KMS-11 (cell line): ENCODE measurements around the gene PPM1H.

Experiments used
- H2AFZ ChIP-seq: fragments of 200-600 bp; sonication (generic); 2 replicates; pipeline ENCODE4 v1.6.1; 2016; ENCODE audit warnings: antibody characterized with exemption, mixed run types, low read depth
- H3K27ac ChIP-seq: fragments of 200-600 bp; sonication (generic); 2 replicates; pipeline ENCODE4 v1.6.1; 2016; ENCODE audit warnings: mild to moderate bottlenecking, mixed run types
- H3K27me3 ChIP-seq: fragments of 200-600 bp; sonication (generic); 2 replicates; pipeline ENCODE4 v1.6.1; 2017; ENCODE audit warnings: mild to moderate bottlenecking, low read depth, mixed run types, moderate library complexity; ENCODE audit not compliant: insufficient read depth
- H3K36me3 ChIP-seq: fragments of 200-600 bp; sonication (generic); 2 replicates; pipeline ENCODE4 v1.6.1; 2017; ENCODE audit warnings: mild to moderate bottlenecking, mixed run types; ENCODE audit not compliant: insufficient read depth
- H3K4me1 ChIP-seq: fragments of 200-600 bp; sonication (generic); 2 replicates; pipeline ENCODE4 v1.6.1; 2016; ENCODE audit warnings: mild to moderate bottlenecking, low read depth, mixed run types; ENCODE audit not compliant: poor library complexity, severe bottlenecking
- H3K4me2 ChIP-seq: fragments of 200-600 bp; sonication (generic); 2 replicates; pipeline ENCODE4 v1.7.0; 2016; ENCODE audit warnings: mild to moderate bottlenecking, mixed run types
- H3K4me3 ChIP-seq: fragments of 200-600 bp; sonication (generic); IDR thresholded peaks from 2 replicates; pipeline ENCODE4 v1.6.1; 2017; ENCODE audit warnings: low read depth, low read length, mixed read lengths; ENCODE audit not compliant: insufficient read depth
- H3K79me2 ChIP-seq: fragments of 200-600 bp; sonication (generic); 2 replicates; pipeline ENCODE4 v1.6.1; 2016; ENCODE audit warnings: low read depth, mixed run types; ENCODE audit not compliant: insufficient read depth
- H3K9ac ChIP-seq: fragments of 200-600 bp; sonication (generic); 2 replicates; pipeline ENCODE4 v1.6.1; 2016; ENCODE audit warnings: mild to moderate bottlenecking, mixed run types
- H4K20me1 ChIP-seq: fragments of 200-600 bp; sonication (generic); 2 replicates; pipeline ENCODE4 v1.6.1; 2016; ENCODE audit warnings: mild to moderate bottlenecking, mixed run types; ENCODE audit not compliant: insufficient read depth
- TF ChIP-seq, protein P1 (sequence below): fragments of 200-600 bp; sonication (generic); conservative IDR thresholded peaks from 2 replicates; pipeline ENCODE4 v1.6.1; 2017; ENCODE audit warnings: low read depth, mild to moderate bottlenecking, antibody characterized with exemption, low read length, moderate library complexity, mixed read lengths

PPM1H gene

DNA sequence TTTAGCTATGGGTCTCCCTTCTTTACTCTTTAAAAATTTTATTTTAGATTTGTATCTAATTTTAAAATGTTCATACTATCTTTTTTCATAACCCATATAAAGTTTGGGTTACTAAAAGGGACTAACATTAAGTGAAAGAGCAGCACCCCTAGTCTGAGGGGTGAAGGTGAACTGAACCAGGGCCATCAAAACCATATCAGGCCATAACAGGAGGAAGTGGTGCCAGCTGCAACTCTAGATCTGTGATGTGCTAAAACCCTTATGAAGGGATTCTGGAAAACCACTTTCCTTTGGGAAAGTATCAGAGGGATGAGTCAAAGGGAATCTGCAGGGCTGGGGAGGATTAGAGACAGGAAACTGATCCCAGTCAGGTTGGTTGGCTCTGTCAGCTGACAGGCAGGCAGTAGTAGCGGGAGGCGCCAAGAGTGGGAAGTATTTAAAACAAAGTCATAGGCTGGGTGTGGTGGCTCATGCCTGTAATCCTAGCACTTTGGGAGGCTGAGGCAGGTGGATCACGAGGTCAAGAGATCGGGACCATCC lies 162.5 kb downstream of the PPM1H start:
- H3K27me3 ChIP-seq = no peaks in the 10 kb centered on the region
- no peaks in the 10 kb centered on the region for H3K79me2 ChIP-seq
- H3K27ac ChIP-seq = no peak overlapping the region
- TF ChIP-seq, protein P1, sequence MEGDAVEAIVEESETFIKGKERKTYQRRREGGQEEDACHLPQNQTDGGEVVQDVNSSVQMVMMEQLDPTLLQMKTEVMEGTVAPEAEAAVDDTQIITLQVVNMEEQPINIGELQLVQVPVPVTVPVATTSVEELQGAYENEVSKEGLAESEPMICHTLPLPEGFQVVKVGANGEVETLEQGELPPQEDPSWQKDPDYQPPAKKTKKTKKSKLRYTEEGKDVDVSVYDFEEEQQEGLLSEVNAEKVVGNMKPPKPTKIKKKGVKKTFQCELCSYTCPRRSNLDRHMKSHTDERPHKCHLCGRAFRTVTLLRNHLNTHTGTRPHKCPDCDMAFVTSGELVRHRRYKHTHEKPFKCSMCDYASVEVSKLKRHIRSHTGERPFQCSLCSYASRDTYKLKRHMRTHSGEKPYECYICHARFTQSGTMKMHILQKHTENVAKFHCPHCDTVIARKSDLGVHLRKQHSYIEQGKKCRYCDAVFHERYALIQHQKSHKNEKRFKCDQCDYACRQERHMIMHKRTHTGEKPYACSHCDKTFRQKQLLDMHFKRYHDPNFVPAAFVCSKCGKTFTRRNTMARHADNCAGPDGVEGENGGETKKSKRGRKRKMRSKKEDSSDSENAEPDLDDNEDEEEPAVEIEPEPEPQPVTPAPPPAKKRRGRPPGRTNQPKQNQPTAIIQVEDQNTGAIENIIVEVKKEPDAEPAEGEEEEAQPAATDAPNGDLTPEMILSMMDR = no peak
- no peaks in the 10 kb centered on the region for H3K4me1 ChIP-seq
- H2AFZ ChIP-seq = no peak overlapping the region
- no peak overlapping the region for H3K4me2 ChIP-seq
- no peak overlapping the region for H3K4me3 ChIP-seq
- no peak overlapping the region for H3K9ac ChIP-seq
- no peaks in the 10 kb centered on the region for H4K20me1 ChIP-seq
- H3K36me3 ChIP-seq = no peaks in the 10 kb centered on the region

DNA sequence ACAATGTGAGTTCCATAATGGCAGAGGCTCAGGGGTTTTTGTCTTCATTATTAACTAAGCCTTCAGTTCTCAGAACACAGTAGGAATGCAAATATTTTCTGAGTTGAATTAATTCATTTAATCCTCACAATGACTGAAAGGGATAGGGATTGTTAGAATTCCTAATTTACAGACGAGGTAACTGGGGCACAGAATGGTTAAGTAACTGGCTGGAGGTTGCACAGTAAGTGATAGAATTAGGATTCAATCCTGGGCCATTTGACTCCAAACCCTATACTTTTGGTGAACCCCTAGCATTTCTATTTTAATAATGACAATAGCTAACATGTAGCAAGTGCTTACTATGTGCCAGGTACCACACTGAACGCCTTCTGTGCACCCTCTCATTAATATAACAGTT lies 163.1 kb downstream of the PPM1H start:
- Histone ChIP-seq H3K4me3 (no peak overlapping the region), H3K36me3 (no peaks in the 10 kb centered on the region), H3K9ac (no peak overlapping the region), H3K4me1 (no peaks in the 10 kb centered on the region), H3K27me3 (no peaks in the 10 kb centered on the region), H2AFZ (no peak overlapping the region), H4K20me1 (no peaks in the 10 kb centered on the region), H3K27ac (no peak overlapping the region), H3K4me2 (no peak overlapping the region), H3K79me2 (no peaks in the 10 kb centered on the region)
- TF ChIP-seq, protein P1 = no peak

DNA sequence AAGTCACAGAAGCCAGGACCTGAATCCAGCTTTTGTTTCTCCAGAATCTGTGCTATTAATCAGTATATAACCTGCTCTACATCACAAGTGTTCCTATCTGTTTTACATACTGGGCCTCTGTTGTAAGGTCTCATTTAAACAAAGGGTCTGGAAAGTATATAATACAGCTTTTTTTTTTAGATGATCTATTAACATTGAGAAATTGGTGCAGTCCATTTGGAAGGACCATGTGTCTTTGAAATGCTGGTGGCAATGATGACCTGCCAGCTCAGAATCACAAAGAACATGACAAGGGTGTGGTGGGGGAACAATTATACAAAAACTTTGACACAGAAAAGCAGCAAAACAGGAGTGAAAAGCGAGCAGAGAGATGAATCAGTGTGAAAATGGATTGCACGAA lies 164.6 kb downstream of the PPM1H start:
- Histone ChIP-seq H3K27ac (no peak overlapping the region), H3K36me3 (no peaks in the 10 kb centered on the region), H4K20me1 (no peaks in the 10 kb centered on the region), H3K79me2 (no peaks in the 10 kb centered on the region), H3K27me3 (no peaks in the 10 kb centered on the region), H3K4me3 (no peak overlapping the region), H3K9ac (no peak overlapping the region), H2AFZ (no peak overlapping the region), H3K4me2 (no peak overlapping the region), H3K4me1 (no peaks in the 10 kb centered on the region)
- TF ChIP-seq, protein P1 = no peak

DNA sequence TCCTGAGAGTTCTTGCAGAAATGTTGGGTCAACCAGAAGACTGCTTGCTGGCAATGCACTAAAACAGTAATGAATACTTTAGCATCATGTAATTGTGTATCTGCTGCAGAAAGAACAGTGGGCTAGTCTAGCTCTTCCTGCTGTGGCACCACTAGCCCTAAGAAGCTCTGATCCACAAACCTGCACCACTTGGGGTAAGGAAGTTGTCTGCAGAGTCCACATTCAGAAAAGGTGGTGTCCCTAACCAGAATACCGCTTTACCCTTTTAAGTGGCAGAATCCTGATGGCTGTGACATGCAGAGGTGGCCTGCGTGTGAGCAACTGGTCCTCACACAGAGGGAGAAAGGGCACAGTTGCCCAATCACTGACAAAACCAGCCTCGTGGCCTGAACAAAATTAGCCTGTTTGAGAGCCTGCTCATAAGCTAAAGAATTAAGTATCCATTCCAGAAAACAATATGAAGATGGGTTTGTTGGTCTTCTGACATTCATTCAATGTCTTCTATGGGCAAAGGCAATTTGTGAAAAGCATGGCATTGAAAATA lies 165.8 kb downstream of the PPM1H start:
- Histone ChIP-seq H3K4me1 (no peaks in the 10 kb centered on the region), H3K4me3 (no peak overlapping the region), H3K4me2 (no peak overlapping the region), H4K20me1 (no peaks in the 10 kb centered on the region), H3K9ac (no peak overlapping the region), H3K36me3 (no peaks in the 10 kb centered on the region), H3K27me3 (no peaks in the 10 kb centered on the region), H3K27ac (no peak overlapping the region), H3K79me2 (no peaks in the 10 kb centered on the region), H2AFZ (no peak overlapping the region)
- TF ChIP-seq, protein P1 = no peak
